GM21360 (cell line): ENCODE measurements around the gene MAD1L1.
"Not testable (repeated sequence)": the region's sequence is repeated elsewhere in the genome, so short reads cannot be mapped to it uniquely, and the experiment has no call there.

Source experiments
- ATAC-seq: cut with Tn5 transposase; IDR thresholded peaks from one replicate; pipeline ENCODE4 v1.9.1; 2021; ENCODE audit warnings: mild to moderate bottlenecking, moderate library complexity; ENCODE audit not compliant: unreplicated experiment

MAD1L1 gene

DNA sequence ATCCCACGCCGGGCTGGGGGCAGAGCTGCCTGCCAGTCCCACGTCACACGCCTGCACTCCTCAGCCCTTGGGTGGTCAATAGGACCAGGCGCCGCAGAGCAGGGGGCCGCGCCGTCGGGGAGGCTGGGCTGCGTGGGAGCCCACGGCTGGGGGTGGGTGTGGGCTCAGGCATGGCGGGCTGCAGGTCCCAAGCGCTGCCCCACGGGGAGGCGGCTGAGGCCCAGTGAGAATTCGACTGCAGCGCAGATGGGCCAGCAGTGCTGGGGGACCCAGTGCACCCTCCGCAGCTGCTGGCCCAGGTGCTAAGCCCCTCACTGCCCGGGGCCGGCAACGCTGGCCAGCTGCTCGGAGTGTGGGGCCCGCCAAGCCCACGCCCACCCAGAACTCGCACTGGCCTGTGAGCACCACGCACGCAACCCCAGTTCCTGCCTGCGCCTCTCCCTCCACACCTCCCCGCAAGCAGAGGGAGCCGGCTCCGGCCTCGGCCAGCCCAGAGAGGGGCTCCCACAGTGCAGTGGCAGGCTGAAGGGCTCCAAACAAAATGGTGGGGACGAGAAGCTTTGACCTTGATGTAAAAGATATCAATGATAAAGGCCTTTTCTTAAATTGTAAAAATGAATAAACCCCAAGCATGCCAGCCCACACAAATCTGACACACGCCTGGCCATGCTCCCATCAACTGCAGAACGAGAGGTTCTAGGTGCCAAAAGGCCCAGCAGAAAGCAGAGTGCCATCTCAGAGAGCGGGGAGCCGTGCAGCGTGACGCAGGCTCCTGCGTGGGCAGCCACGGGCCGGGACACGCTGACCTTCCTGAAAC is 255.5 kb downstream of the MAD1L1 start:
- ATAC-seq: no peak

- ATAC-seq: not testable (repeated sequence)
Observed at GRCh38 chr7:1976521-1976920, 256.2 kb downstream of the MAD1L1 start.

DNA sequence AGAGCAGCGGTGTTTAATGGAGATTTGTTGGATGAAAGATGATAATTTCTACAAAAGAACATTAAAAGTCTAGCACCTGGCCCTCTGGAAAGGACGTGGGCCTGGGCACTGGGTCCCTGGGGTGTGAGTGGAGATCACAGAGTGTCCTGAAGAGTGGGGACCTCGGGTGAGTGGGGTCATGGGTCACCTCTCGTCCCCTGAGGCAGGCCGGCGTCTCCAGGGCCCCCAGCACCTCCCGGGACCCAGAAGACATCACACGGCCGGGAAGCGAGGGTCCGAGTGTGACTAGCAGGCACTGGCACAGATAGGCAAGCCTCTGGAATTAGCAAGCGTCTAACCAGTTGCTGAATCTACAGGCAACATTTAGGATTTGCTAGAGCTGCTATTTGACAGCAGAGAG is 257.2 kb downstream of the MAD1L1 start:
- no peak for ATAC-seq

GRCh38 chr7:1975179-1975578 is 257.6 kb downstream of the MAD1L1 start:
- no peak for ATAC-seq

DNA sequence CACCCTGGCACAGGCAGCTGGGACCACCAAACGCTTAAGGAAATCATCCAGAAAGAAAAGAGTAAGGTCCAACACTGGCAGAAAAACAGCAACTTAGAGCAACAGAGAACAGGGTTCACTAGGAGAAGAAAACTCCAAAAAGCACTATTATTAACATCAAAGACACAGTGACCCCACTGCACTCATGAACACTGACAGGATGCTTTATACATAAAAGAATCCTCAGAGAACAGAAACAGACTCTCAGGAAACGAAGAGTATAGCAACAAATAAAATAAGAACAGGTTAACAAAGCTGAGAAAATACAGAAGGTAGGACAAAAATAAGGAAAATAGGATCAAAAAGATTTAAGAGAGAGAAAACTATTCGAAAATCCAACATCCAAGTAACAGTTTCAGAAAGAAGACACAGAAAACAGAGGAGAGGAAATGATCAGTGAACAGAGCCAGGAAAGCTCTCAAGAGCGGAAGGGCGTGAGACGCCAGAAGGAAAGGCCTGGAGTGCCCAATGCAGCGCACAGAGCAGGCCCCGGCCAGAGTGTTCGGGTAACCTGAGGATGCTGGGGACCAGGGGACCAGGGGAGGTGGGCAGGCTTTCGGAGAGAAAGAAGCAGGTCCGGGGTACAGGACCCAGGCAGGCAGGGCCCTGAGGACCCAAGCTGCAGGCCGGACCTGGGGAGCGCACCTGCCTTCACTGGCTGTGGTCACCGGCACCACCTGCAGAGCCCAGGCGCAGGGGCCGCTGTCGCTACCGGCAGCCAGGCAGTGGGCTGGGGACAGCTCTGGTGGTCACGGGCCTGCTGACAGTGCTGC is 258.2 kb downstream of the MAD1L1 start:
- ATAC-seq: no peak

- no peak for ATAC-seq
Observed at GRCh38 chr7:1973321-1974251, 259.2 kb downstream of the MAD1L1 start.

DNA sequence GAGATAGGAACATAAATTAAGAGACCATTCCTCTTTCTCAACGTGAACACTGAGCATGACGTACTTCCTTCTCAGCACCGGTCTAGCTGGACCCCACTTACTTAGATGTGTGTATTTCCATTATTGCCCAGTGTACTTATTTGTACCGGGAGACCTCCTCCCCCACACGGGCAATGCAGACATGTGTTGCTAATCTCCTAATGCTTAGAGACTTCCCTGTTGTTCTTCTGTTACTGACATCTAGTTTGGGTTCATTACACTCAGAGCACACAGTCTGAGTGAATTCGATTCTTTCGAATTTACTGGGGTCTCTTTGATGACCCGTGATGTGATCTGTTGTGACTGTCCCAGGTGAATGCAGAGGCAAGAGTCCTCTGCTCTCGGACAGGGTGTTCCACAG is 260.0 kb downstream of the MAD1L1 start:
- ATAC-seq: no peak

- no peak for ATAC-seq
Observed at GRCh38 chr7:1971946-1972654, 260.6 kb downstream of the MAD1L1 start.

GRCh38 chr7:1970895-1971294 is 261.9 kb downstream of the MAD1L1 start:
- no peak for ATAC-seq

DNA sequence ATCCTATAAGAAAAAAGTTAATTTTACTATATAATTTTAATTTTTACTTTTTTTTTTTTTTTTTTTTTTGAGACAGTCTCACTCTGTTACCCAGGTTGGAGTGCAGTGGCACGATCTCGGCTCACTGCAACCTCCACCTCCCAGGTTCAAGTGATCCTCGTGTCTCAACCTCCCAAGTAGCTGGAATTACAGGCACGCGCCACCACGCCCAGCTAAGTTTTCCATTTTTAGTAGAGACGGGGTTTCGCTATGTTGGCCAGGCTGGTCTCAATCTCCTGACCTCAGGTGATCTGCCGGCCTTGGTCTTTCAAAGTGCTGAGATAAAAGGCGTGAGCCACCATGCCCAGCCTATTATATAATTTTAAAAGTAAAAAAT is 262.5 kb downstream of the MAD1L1 start:
- not testable (repeated sequence) for ATAC-seq

GRCh38 chr7:1969459-1970284 is 263.1 kb downstream of the MAD1L1 start:
- ATAC-seq: no peak

DNA sequence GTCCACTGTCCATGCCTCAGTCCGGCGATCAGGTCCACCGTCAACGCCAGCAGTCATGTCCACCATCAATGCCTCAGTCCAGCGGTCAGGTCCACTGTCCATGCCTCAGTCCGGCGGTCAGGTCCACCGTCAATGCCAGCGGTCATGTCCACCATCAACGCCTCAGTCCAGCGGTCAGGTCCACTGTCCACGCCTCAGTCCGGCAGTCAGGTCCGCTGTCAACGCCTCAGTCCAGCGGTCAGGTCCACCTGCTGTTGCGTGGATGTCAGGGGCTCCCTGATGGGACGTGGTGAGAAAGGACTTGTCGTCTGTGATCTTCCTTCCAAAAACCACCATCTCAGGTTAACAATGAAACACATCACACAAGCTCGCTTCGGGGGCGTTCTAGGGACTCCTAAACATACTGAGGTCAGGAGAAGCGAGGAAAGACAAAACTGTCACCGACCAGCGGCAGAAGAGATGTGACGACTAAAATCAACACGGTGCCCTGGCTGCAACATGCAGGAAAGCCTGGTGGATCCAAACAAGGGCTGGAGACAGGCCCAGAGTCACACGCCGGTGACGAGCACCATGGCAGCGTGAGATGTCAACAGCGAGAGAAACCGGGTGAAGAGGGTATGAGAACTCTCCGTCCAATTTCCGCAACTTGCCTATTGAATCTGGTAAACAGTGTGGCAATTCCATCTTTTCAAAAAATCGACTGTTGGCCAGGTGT is 264.2 kb downstream of the MAD1L1 start:
- no peak for ATAC-seq

DNA sequence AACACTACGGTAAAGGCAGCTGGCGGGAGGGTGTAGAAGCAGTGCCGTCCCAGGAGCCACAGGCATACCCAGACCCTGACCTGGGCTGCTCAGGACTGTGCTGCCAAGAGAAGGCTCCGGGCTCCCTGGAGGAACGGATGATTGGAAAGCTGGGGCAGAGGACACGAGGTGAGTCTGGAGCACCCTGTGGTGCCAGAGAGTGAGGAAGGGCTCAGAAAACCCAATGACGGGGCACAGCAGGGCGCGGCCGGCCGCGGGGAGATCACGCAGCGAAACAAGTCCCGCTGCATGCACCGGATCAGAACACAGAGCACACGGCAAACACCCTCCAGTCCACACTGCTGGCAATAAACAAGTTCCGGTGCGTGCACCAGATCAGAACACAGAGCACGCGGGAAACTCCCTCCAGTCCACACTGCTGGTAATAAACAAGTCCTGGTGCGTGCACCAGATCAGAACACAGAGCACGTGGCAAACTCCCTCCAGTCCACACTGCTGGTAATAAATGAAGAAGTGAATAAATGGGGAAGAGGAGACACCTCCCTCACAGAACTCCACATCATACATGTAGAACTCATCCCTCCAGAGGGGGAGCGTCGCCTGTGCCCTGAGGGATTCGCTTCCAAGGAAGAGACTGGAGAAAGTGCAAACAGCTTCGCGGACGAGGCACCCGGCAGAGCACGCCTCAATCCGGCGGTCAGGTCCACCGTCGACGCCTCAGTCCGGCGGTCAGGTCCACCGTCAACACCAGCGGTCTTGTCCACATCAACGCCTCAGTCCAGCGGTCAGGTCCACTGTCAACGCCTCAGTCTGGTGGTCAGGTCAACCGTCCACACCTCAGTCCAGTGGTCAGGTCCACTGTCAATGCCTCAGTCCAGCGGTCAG is 265.0 kb downstream of the MAD1L1 start:
- no peak for ATAC-seq

DNA sequence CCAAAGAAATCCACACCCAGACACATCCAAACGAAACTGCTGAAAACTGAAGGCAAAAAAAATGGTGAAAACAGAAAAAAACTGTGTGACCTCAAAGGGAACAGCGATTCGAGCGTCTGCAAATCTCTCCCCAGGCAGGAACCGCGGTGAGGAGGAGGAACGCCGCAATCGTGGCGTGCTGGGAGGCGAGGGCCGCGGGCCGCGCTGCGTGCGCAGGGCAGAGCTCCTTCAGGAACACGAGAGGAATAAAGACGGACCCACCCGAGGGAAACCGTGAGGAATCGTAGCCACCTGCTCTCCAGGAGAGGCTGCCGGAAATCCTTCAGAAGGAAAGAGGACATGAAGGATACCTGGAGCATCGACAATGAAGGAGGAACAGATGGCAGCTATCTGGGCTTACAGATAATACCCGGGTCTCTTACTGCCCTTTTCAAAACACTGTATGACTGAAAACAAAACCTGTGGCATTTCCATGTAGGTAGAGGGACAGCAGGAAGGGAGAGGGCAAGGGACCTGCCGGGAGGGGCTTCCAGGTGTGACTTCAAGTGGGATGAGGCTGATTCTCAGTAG is 266.0 kb downstream of the MAD1L1 start:
- no peak for ATAC-seq

DNA sequence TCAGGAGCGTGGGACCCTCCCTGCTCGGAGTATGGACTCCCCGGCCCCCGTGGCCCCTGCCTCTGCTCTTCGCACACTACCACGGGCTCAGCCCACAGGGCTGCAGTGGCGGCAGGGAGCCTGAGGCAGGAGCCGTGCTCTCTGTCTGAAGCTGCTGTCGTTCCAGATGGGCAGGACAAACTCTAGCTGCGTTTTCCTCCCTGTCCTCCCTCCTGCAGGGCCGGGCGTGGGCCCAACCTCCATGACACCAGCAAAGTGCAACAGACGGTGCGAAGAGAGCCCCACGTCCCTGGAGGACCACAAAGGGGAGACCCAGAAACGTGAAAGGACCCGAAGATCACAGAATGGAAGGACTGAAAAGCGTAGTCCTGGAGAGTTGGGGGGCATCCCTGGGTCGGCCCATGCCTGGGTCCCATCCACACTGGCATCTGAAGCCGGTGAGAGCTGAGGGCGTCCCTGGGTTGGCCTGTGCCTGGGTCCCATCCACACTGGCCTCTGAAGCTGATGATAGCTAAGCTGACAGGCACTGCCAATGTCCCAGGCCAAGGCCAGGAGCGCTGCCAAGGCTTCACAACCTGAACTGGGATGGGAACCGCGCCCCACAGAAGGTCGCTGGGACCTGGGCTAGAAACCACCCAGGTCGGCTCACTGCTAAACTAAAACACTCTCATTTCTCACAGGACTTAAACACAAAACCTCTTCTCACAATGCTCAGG is 267.0 kb downstream of the MAD1L1 start:
- no peak for ATAC-seq

- no peak for ATAC-seq
Observed at GRCh38 chr7:1964913-1965578, 267.7 kb downstream of the MAD1L1 start.
